K562 (cell line): Measurements from ENCODE around the gene TBC1D17. TPM values are rescaled to one million over a fixed set of nuclear protein-coding genes. Genes with fewer than 3 reads are reported as not detected.

Source experiments
- MNT ChIP-seq, 2 experiments: fragments of 450-650 bp; conservative IDR thresholded peaks; 2 replicates each; pipeline ENCODE4 v1.6.1; 2017; ENCODE audit warnings: mild to moderate bottlenecking in 2 of 2, moderate library complexity in 2 of 2
- RREB1 ChIP-seq: fragments of 250-450 bp; sonication (Bioruptor Pico); IDR thresholded peaks from 2 replicates; pipeline ENCODE4 v1.4.0; 2020
- TBL1XR1 ChIP-seq, 2 experiments: IDR thresholded peaks; 2 replicates each; pipeline ENCODE4 v1.6.1; 2012; ENCODE audit warnings: improper control_type of control experiment in 2 of 2, low read length in 2 of 2, mild to moderate bottlenecking in 1 of 2
- polyA plus RNA-seq, 8 experiments: library from polyadenylated mRNA; depleted of rRNA in 4 of 8; stranded (reverse) in 5 of 8; unstranded in 3 of 8; fragments of >200 nt; fragmentation: Nextera tagmentation in 2 of 8; fragmentation: Illumina TruSeq in 1 of 8; extraction: Ambion mirVana in 2 of 8; extraction: Trizol in 1 of 8; gene quantifications; 2 replicates each; pipeline versions ENCODE4 v1.2.1 to v1.2.3, GENCODE V29; 2011 to 2014; ENCODE audit warnings: inconsistent platforms in 1 of 8, missing spikeins in 1 of 8
- total RNA-seq, 7 experiments: library from RNA; depleted of rRNA in 6 of 7; stranded (reverse); fragments of >200 nt in 6 of 7; fragmentation: Illumina TruSeq in 2 of 7; extraction: Trizol in 2 of 7; gene quantifications; 2 replicates each; pipeline versions ENCODE4 v1.2.1 to v1.2.3, GENCODE V29; 2011 to 2021; ENCODE audit warnings: low replicate concordance in 1 of 7

Gene TBC1D17
- total and polyA plus RNA-seq, 9 of the 15 experiments (the other 6 are each of a cell fraction or from before 2014, with no cell fraction given): 0.42 to 16.0 (median 3.8) TPM

- TF ChIP-seq RREB1 (no peak), MNT (conservative IDR thresholded peaks at IDR 0.05) (no peak), TBL1XR1 (IDR thresholded peaks at IDR 0.05; ENCODE audit: low read length in 2 of 2) (no peak)
Observed at GRCh38 chr19:49873834-49874233, 3.7 kb upstream of the TBC1D17 start (continued).
